WI38 (cell line): ENCODE data around the gene OVOL1.

ENCODE experiments used
- H3K4me3 ChIP-seq: 2 replicates; pipeline ENCODE4 v1.5.1; 2011; ENCODE audit warnings: low read depth, mild to moderate bottlenecking, control low read depth, low read length
- CTCF ChIP-seq: IDR thresholded peaks from 2 replicates; pipeline ENCODE4 v1.5.1; 2012; ENCODE audit warnings: low read depth, mild to moderate bottlenecking, control low read depth, low read length

The OVOL1 gene

GRCh38 chr11:65781962-65782815, 4.7 kb upstream of the OVOL1 start:
- no peak for TF ChIP-seq CTCF
- H3K4me3 ChIP-seq: no peak overlapping the region

- no peak for TF ChIP-seq CTCF
- no peak overlapping the region for H3K4me3 ChIP-seq
These were observed 4.0 kb upstream of the OVOL1 start for GRCh38 chr11:65782816-65783228.

- no peak overlapping the region for H3K4me3 ChIP-seq
- no peak for TF ChIP-seq CTCF
These were observed 1.4 kb upstream of the OVOL1 start for GRCh38 chr11:65785319-65786007.

- TF ChIP-seq CTCF: no peak
- H3K4me3 ChIP-seq: no peak overlapping the region
These were observed 666 bp upstream of the OVOL1 start for GRCh38 chr11:65786008-65786785.

GRCh38 chr11:65787649-65788622, 1.1 kb downstream of the OVOL1 start:
- TF ChIP-seq CTCF: no peak
- H3K4me3 ChIP-seq: no peak overlapping the region

- no peak for TF ChIP-seq CTCF
- no peak overlapping the region for H3K4me3 ChIP-seq
These were observed 2.0 kb downstream of the OVOL1 start for GRCh38 chr11:65788821-65789220.
